H1 (cell line): ENCODE measurements around the gene CTDP1. TPM values are rescaled to one million over a fixed set of nuclear protein-coding genes. Genes with fewer than 3 reads are reported as not detected.

Experiments
- CTCF ChIA-PET: fragments of 300-600 bp; sonication (Branson Sonifier 250); formaldehyde crosslinking; loops from one replicate; lab custom pipeline; 2021; ENCODE audit not compliant: partially characterized antibody; lab: Charles Lee
- POLR2A ChIA-PET: fragments of 300-600 bp; sonication (Branson Sonifier 250); formaldehyde crosslinking; loops from one replicate; lab custom pipeline; 2021; ENCODE audit warnings: inconsistent platforms; ENCODE audit not compliant: partially characterized antibody; lab: Charles Lee
- DNase-seq, 2 experiments: peaks; one replicate each; pipeline versions ENCODE4 v3.0.0 to v3.0.0-alpha.2; 2010 to 2022; ENCODE audit warnings: low spot score in 2 of 2, low read depth in 1 of 2, mixed read lengths in 1 of 2
- FAIRE-seq: peaks from 2 replicates; lab custom pipeline; 2011; peaks lifted over from hg19 to GRCh38; lab: Jason Lieb, UNC
- H2AFZ ChIP-seq: 2 replicates; pipeline ENCODE4 v1.8.1; 2012; ENCODE audit warnings: low read length, inconsistent platforms
- H2AK5ac ChIP-seq: 2 replicates; pipeline ENCODE4 v1.6.1; 2013; ENCODE audit warnings: low read depth, low read length
- H2BK120ac ChIP-seq: replicated peaks from 2 replicates; pipeline ENCODE3; 2013; ENCODE audit warnings: low read depth, low read length, inconsistent platforms
- H2BK12ac ChIP-seq: 2 replicates; pipeline ENCODE4 v1.6.1; 2013; ENCODE audit warnings: low read depth, low read length
- H2BK15ac ChIP-seq: 2 replicates; pipeline ENCODE4 v1.6.1; 2013; ENCODE audit warnings: low read length
- H2BK20ac ChIP-seq: 2 replicates; pipeline ENCODE4 v1.6.1; 2013; ENCODE audit warnings: low read length
- H2BK5ac ChIP-seq: 2 replicates; pipeline ENCODE4 v1.6.1; 2013; ENCODE audit warnings: low read depth, low read length
- H3K14ac ChIP-seq: 2 replicates; pipeline ENCODE4 v1.6.1; 2013; ENCODE audit warnings: inconsistent platforms; ENCODE audit not compliant: insufficient read length
- H3K18ac ChIP-seq: 2 replicates; pipeline ENCODE4 v1.6.1; 2013; ENCODE audit warnings: low read length; ENCODE audit errors: extremely low read depth
- H3K23ac ChIP-seq: 2 replicates; pipeline ENCODE4 v1.6.1; 2013; ENCODE audit warnings: inconsistent platforms; ENCODE audit not compliant: insufficient read length
- H3K23me2 ChIP-seq: 2 replicates; pipeline ENCODE4 v1.6.1; 2013; ENCODE audit warnings: low read depth, low read length
- H3K27ac ChIP-seq: 2 replicates; pipeline ENCODE4 v1.6.1; 2011; ENCODE audit warnings: low read depth, low read length, inconsistent platforms
- H3K27me3 ChIP-seq, 4 experiments: replicated peaks in 1 of 4; 1 replicate in 1 of 4; 2 replicates in 3 of 4; pipeline versions ENCODE4 v1.6.1 to v1.8.1; 2011 to 2013; ENCODE audit warnings: low read length in 3 of 4, mild to moderate bottlenecking in 3 of 4, inconsistent platforms in 2 of 4, mixed read lengths in 2 of 4, moderate library complexity in 1 of 4; ENCODE audit not compliant: control insufficient read depth in 3 of 4, insufficient read depth in 3 of 4; ENCODE audit errors: extremely low read depth in 1 of 4
- H3K36me3 ChIP-seq, 4 experiments: 2 replicates each; pipeline versions ENCODE4 v1.6.1 to v1.8.1; 2011 to 2013; ENCODE audit warnings: mild to moderate bottlenecking in 4 of 4, low read length in 3 of 4, moderate library complexity in 2 of 4, control low read depth in 1 of 4, inconsistent platforms in 1 of 4; ENCODE audit not compliant: insufficient read depth in 4 of 4, control insufficient read depth in 2 of 4
- H3K4ac ChIP-seq: replicated peaks from 2 replicates; pipeline ENCODE3; 2013; ENCODE audit warnings: low read length, low read depth, mixed read lengths, inconsistent platforms; ENCODE audit not compliant: insufficient read length
- H3K4me1 ChIP-seq, 4 experiments: replicated peaks in 1 of 4; 1 replicate in 1 of 4; 2 replicates in 3 of 4; pipeline versions ENCODE4 v1.6.1 to v1.8.1; 2011 to 2013; ENCODE audit warnings: low read length in 3 of 4, inconsistent platforms in 2 of 4, mixed read lengths in 1 of 4; ENCODE audit not compliant: insufficient read depth in 4 of 4, control insufficient read depth in 3 of 4
- H3K4me2 ChIP-seq, 2 experiments: 2 replicates each; pipeline versions ENCODE4 v1.6.1 to v1.8.1; 2011 to 2013; ENCODE audit warnings: low read depth in 2 of 2, low read length in 2 of 2, control low read depth in 1 of 2, inconsistent platforms in 1 of 2, mild to moderate bottlenecking in 1 of 2; ENCODE audit not compliant: insufficient read depth in 1 of 2
- H3K4me3 ChIP-seq, 4 experiments: fragments of 200-600, 300-600 bp in 1 of 4; sonication (generic), shearing (Covaris generic), sonication (Bioruptor Twin) in 1 of 4; 2 replicates each; pipeline versions ENCODE4 v1.5.1 to v1.8.1; 2011 to 2016; ENCODE audit warnings: low read length in 4 of 4, low read depth in 3 of 4, control low read depth in 2 of 4, inconsistent platforms in 2 of 4, mild to moderate bottlenecking in 2 of 4, mixed read lengths in 1 of 4, moderate library complexity in 1 of 4; ENCODE audit not compliant: insufficient read depth in 2 of 4; ENCODE audit errors: extremely low read depth in 1 of 4
- H3K56ac ChIP-seq: replicated peaks from 2 replicates; pipeline ENCODE3; 2013; ENCODE audit warnings: low read depth, mild to moderate bottlenecking, mixed read lengths, low read length, inconsistent platforms; ENCODE audit not compliant: insufficient read length
- H3K79me1 ChIP-seq: 2 replicates; pipeline ENCODE4 v1.6.1; 2013; ENCODE audit warnings: low read depth, low read length, control low read depth
- H3K79me2 ChIP-seq, 2 experiments: 2 replicates each; pipeline versions ENCODE4 v1.6.1 to v1.8.1; 2012 to 2013; ENCODE audit warnings: low read length in 2 of 2, mild to moderate bottlenecking in 2 of 2, inconsistent platforms in 1 of 2; ENCODE audit not compliant: insufficient read depth in 2 of 2, control insufficient read depth in 1 of 2
- H3K9ac ChIP-seq, 4 experiments: replicated peaks in 1 of 4; 1 replicate in 1 of 4; 2 replicates in 3 of 4; pipeline versions ENCODE4 v1.6.1 to v1.8.1; 2011 to 2013; ENCODE audit warnings: low read depth in 3 of 4, low read length in 3 of 4, control low read depth in 2 of 4, mild to moderate bottlenecking in 2 of 4, moderate library complexity in 2 of 4, inconsistent platforms in 1 of 4; ENCODE audit errors: extremely low read depth in 1 of 4
- H3K9me3 ChIP-seq, 2 experiments: 2 replicates each; pipeline versions ENCODE4 v1.6.1 to v1.8.1; 2012 to 2013; ENCODE audit warnings: mild to moderate bottlenecking in 2 of 2, moderate library complexity in 2 of 2, control low read depth in 1 of 2, inconsistent platforms in 1 of 2, low read depth in 1 of 2, low read length in 1 of 2, mixed read lengths in 1 of 2; ENCODE audit not compliant: insufficient read depth in 2 of 2
- H4K20me1 ChIP-seq, 2 experiments: replicated peaks in 1 of 2; 2 replicates each; pipeline versions ENCODE3 to v1.8.1; 2011 to 2013; ENCODE audit warnings: inconsistent platforms in 2 of 2, low read length in 2 of 2, mild to moderate bottlenecking in 1 of 2; ENCODE audit not compliant: insufficient read depth in 2 of 2, control insufficient read depth in 1 of 2
- H4K5ac ChIP-seq: 2 replicates; pipeline ENCODE4 v1.6.1; 2013; ENCODE audit warnings: low read length, low read depth, mixed read lengths, inconsistent platforms; ENCODE audit not compliant: insufficient read length
- H4K8ac ChIP-seq: 2 replicates; pipeline ENCODE4 v1.8.0; 2013; ENCODE audit warnings: mild to moderate bottlenecking, moderate library complexity, low read length, inconsistent platforms; ENCODE audit not compliant: insufficient read depth; ENCODE audit errors: extremely low read depth
- H4K91ac ChIP-seq: replicated peaks from 2 replicates; pipeline ENCODE3; 2013; ENCODE audit warnings: low read length, mixed read lengths, inconsistent platforms; ENCODE audit not compliant: insufficient read length
- GTF2F1 ChIP-seq: IDR thresholded peaks from 2 replicates; pipeline ENCODE4 v1.6.1; 2012; ENCODE audit warnings: low read depth, low read length, improper control_type of control experiment, borderline replicate concordance
- POU5F1 ChIP-seq: IDR thresholded peaks from 2 replicates; pipeline ENCODE4 v1.6.1; 2011; ENCODE audit warnings: low read depth, mild to moderate bottlenecking, low read length, moderate library complexity
- SRF ChIP-seq: IDR thresholded peaks from 2 replicates; pipeline ENCODE4 v1.6.1; 2011; ENCODE audit warnings: mild to moderate bottlenecking, low read depth, low read length, moderate library complexity
- TCF12 ChIP-seq: IDR thresholded peaks from 2 replicates; pipeline ENCODE4 v1.6.1; 2011; ENCODE audit warnings: low read depth, mild to moderate bottlenecking, low read length
- TEAD4 ChIP-seq: IDR thresholded peaks from 2 replicates; pipeline ENCODE4 v1.6.1; 2012; ENCODE audit warnings: low read depth, low read length, inconsistent platforms, mixed read lengths
- WGBS, 2 experiments: shearing (Covaris generic) in 1 of 2; methylation state at CpG; one replicate each; pipeline versions ENCODE4 v1.1.6 to v1.1.7; 2013 to 2015; ENCODE audit warnings: low lambda C conversion rate in 2 of 2, mixed read lengths in 2 of 2, inconsistent platforms in 1 of 2, low coverage in 1 of 2, missing lambda C conversion rate in 1 of 2; ENCODE audit not compliant: insufficient replicate concordance in 2 of 2, insufficient coverage in 1 of 2, insufficient read length in 1 of 2; ENCODE audit errors: extremely low coverage in 1 of 2, missing lambda C conversion rate in 1 of 2; 5-methylcytosine and 5-hydroxymethylcytosine counted together
- polyA plus RNA-seq, 7 experiments: library from polyadenylated mRNA; depleted of rRNA in 3 of 7; stranded (reverse) in 5 of 7; unstranded in 2 of 7; fragments of >200 nt in 5 of 7; fragments of 200-250 nt in 2 of 7; gene quantifications; 1 replicate in 5 of 7; 2 replicates in 1 of 7; 4 replicates in 1 of 7; pipeline versions ENCODE4 v1.2.1 to v1.2.3, GENCODE V29; 2011 to 2013; ENCODE audit warnings: missing spikeins in 2 of 7, mixed read lengths in 2 of 7
- total RNA-seq: library from RNA; stranded (reverse); fragmentation: NEBNext Ultra II Directional; extraction: Animal tissue kit (Norgen Biotek cat#: 25700); gene quantifications from 2 replicates; pipeline ENCODE4 v1.2.1, GENCODE V29; 2021

Gene CTDP1
- total and polyA plus RNA-seq, 2 of the 8 experiments (the other 6 are each of a cell fraction or from before 2014, with no cell fraction given), result 16.6 to 37.0 TPM

GRCh38 chr18:79792988-79793355, 113.4 kb downstream of the CTDP1 start:
- CTCF ChIA-PET, result interaction anchor here (0.6 kb wide), 1 partner anchor 63 kb away, joined by 3 read pairs; no protein-coding TSS in a partner anchor
- Histone ChIP-seq H3K27ac (no peak overlapping the region), H2AK5ac (no peak overlapping the region), H2BK20ac (no peak overlapping the region), H4K91ac (no peak overlapping the region), H3K27me3 (peaks cover 21 to 43% (median 36%) of the 10 kb centered on the region in 4 experiments), H4K20me1 (peaks cover 1 to 9% of the 10 kb centered on the region in 2 experiments), H3K23ac (no peak overlapping the region), H3K18ac (no peak overlapping the region), H3K4me1 (peaks cover 0 to 5% (median 1%) of the 10 kb centered on the region in 4 experiments; a peak in 3 of 7 replicates), H3K36me3 (no peaks in the 10 kb centered on the region; a peak in 1 of 8 replicates), H3K4me3 (no peak overlapping the region), H2BK5ac (no peak overlapping the region), H3K14ac (no peak overlapping the region), H2AFZ (no peak overlapping the region), H4K5ac (no peak overlapping the region), H4K8ac (no peak overlapping the region), H3K79me2 (no peaks in the 10 kb centered on the region), H3K56ac (no peak overlapping the region), H3K9me3 (no peaks in the 10 kb centered on the region; a peak in 1 of 4 replicates), H3K79me1 (peaks cover 4% of the 10 kb centered on the region; the same call in 1 of the 2 replicates), H3K23me2 (peaks cover 8% of the 10 kb centered on the region), H3K9ac (no peak overlapping the region), H3K4ac (no peak overlapping the region), H2BK15ac (no peak overlapping the region), H2BK120ac (no peak overlapping the region), H3K4me2 (no peak overlapping the region), H2BK12ac (no peak overlapping the region)
- WGBS, 2 experiments, result 85% methylated on average over 4 of the region's 4 CpGs; no CpG with 5 or more reads in 1 of the 2 experiments
- DNase-seq (no peak), FAIRE-seq (no peak)
- TF ChIP-seq GTF2F1, result no peak
- TF ChIP-seq POU5F1, result no peak
- no peak for TF ChIP-seq TEAD4
- TF ChIP-seq SRF, result no peak
- TF ChIP-seq TCF12, result no peak
- POLR2A ChIA-PET, result no interaction called here
